Measurements from ENCODE around the gene PRELP.

GRCh38 chr1:203476216-203476814, 709 bp downstream of the PRELP start:
- TF ChIP-seq EZH2 (IDR thresholded peaks at IDR 0.05; ENCODE audit: insufficient read depth, low read length) (no peak), CTCF (IDR thresholded peaks at IDR 0.05; ENCODE audit: insufficient read depth, low read depth, low read length) (no peak)

Data from astrocyte (in vitro differentiated cells and primary cell).